HepG2 (cell line): ENCODE data around the gene PRKCE. TPM values are rescaled to one million over a fixed set of nuclear protein-coding genes. Genes with fewer than 3 reads are reported as not detected.

Experiments
- ATAC-seq: fragments of 200-7000 bp; cut with Tn5 transposase; 3 replicates; pipeline ENCODE4 v1.9.1; 2020; ENCODE audit warnings: mild to moderate bottlenecking, moderate library complexity
- BruUV-seq: library from RNA; stranded (reverse); fragments of 400-500 nt; replicated peaks from 2 replicates; lab custom pipeline; 2021; lab: Mats Ljungman, UMichigan
- CTCF ChIA-PET: fragments of 300-600 bp; formaldehyde crosslinking; extraction: SDS; loops from one replicate; lab custom pipeline; 2021; ENCODE audit warnings: low total read pairs, inconsistent platforms, low intra/inter-chr PET ratio; lab: Yijun Ruan, JAX
- POLR2A ChIA-PET: fragments of 350-600 bp; sonication (Branson Sonifier 250); formaldehyde crosslinking; loops from one replicate; lab custom pipeline; 2020; ENCODE audit warnings: antibody characterized with exemption, inconsistent platforms; lab: Yijun Ruan, JAX
- DNase-seq: peaks from one replicate; pipeline ENCODE4 v3.0.0-alpha.2; 2015; ENCODE audit warnings: low spot score
- FAIRE-seq: peaks from 3 replicates; lab custom pipeline; 2011; peaks lifted over from hg19 to GRCh38; lab: Jason Lieb, UNC
- H2AFZ ChIP-seq: one replicate; pipeline ENCODE4 v1.6.1; 2011; ENCODE audit warnings: low read length, inconsistent platforms
- H3K27ac ChIP-seq: fragments of 300-600 bp; 3 replicates; pipeline ENCODE4 v1.8.0; 2011; ENCODE audit warnings: mixed run types, mild to moderate bottlenecking, mixed read lengths, low read length, inconsistent platforms; ENCODE audit not compliant: insufficient read depth; ENCODE audit errors: extremely low read length
- H3K27me3 ChIP-seq, 2 experiments: fragments of 200-600 bp in 1 of 2; 2 replicates in 1 of 2; 3 replicates in 1 of 2; pipeline versions ENCODE4 v1.6.0 to v1.8.0; 2011; ENCODE audit warnings: low read length in 2 of 2, mild to moderate bottlenecking in 2 of 2, moderate library complexity in 2 of 2, inconsistent platforms in 1 of 2; ENCODE audit not compliant: insufficient read depth in 2 of 2, control insufficient read depth in 1 of 2
- H3K36me3 ChIP-seq, 2 experiments: fragments of 200-600 bp in 1 of 2; replicated peaks in 1 of 2; 2 replicates in 1 of 2; 3 replicates in 1 of 2; pipeline versions ENCODE4 v1.5.1 to v1.8.0; 2011; ENCODE audit warnings: low read length in 2 of 2, inconsistent platforms in 1 of 2; ENCODE audit not compliant: insufficient read depth in 2 of 2, control insufficient read depth in 1 of 2
- H3K4me1 ChIP-seq: 2 replicates; pipeline ENCODE4 v1.5.1; 2012; ENCODE audit warnings: low read length, inconsistent platforms; ENCODE audit not compliant: insufficient read depth
- H3K4me2 ChIP-seq: 2 replicates; pipeline ENCODE4 v1.6.0; 2011; ENCODE audit warnings: low read depth, low read length, inconsistent platforms
- H3K4me3 ChIP-seq, 3 experiments: fragments of 200-600 bp in 1 of 3; sonication (generic), shearing (Covaris generic) in 1 of 3; replicated peaks in 1 of 3; 2 replicates each; pipeline ENCODE4 v1.5.1; 2011 to 2016; ENCODE audit warnings: low read length in 3 of 3, inconsistent platforms in 2 of 3, low read depth in 2 of 3, mild to moderate bottlenecking in 2 of 3, control low read depth in 1 of 3, mixed read lengths in 1 of 3; ENCODE audit not compliant: insufficient read depth in 1 of 3
- H3K79me2 ChIP-seq: one replicate; pipeline ENCODE4 v1.6.1; 2011; ENCODE audit warnings: low read length, inconsistent platforms; ENCODE audit not compliant: insufficient read depth
- H3K9ac ChIP-seq: 2 replicates; pipeline ENCODE4 v1.6.0; 2011; ENCODE audit warnings: mild to moderate bottlenecking, low read depth, low read length, inconsistent platforms; ENCODE audit not compliant: insufficient read depth
- H3K9me3 ChIP-seq: 2 replicates; pipeline ENCODE4 v1.5.1; 2012; ENCODE audit warnings: mild to moderate bottlenecking, low read length
- H4K20me1 ChIP-seq: 2 replicates; pipeline ENCODE4 v1.6.0; 2011; ENCODE audit warnings: inconsistent platforms, mild to moderate bottlenecking, low read length, moderate library complexity; ENCODE audit not compliant: insufficient read depth
- HMG20B ChIP-seq: conservative IDR thresholded peaks from 2 replicates; pipeline ENCODE4 v1.6.1; 2016; ENCODE audit warnings: missing genetic modification reagents, missing compliant biosample characterization
- MAFK ChIP-seq, 2 experiments: IDR thresholded peaks in 1 of 2; conservative IDR thresholded peaks in 1 of 2; 2 replicates each; pipeline ENCODE4 v1.6.1; 2011; ENCODE audit warnings: improper control_type of control experiment in 2 of 2, low read length in 2 of 2
- PITX1 ChIP-seq: sonication (generic); formaldehyde crosslinking; IDR thresholded peaks from 2 replicates; pipeline ENCODE4 v1.5.1; 2020; ENCODE audit warnings: mild to moderate bottlenecking, missing genetic modification reagents
- RXRB ChIP-seq: IDR thresholded peaks from 2 replicates; pipeline ENCODE4 v1.6.1; 2016; ENCODE audit warnings: borderline replicate concordance, missing genetic modification reagents, missing compliant biosample characterization
- SMAD1 ChIP-seq: sonication (generic); formaldehyde crosslinking; IDR thresholded peaks from 2 replicates; pipeline ENCODE4 v1.4.0; 2020; ENCODE audit warnings: missing genetic modification reagents, low read depth, mild to moderate bottlenecking, borderline replicate concordance
- TCF12 ChIP-seq, 2 experiments: fragments of 450-650 bp in 1 of 2; sonication (generic) in 1 of 2; formaldehyde crosslinking in 1 of 2; IDR thresholded peaks; 2 replicates each; pipeline versions ENCODE4 v1.6.1 to v1.8.0; 2017 to 2022; ENCODE audit warnings: antibody characterized with exemption in 1 of 2, mild to moderate bottlenecking in 1 of 2, missing genetic modification reagents in 1 of 2, moderate library complexity in 1 of 2
- TCF7L2 ChIP-seq: IDR thresholded peaks from 2 replicates; pipeline ENCODE4 v1.6.1; 2011; ENCODE audit warnings: mild to moderate bottlenecking, low read depth, low read length, moderate library complexity
- ZMYM4 ChIP-seq: sonication (generic); formaldehyde crosslinking; IDR thresholded peaks from 2 replicates; pipeline ENCODE4 v1.8.1; 2023; ENCODE audit warnings: mild to moderate bottlenecking, missing genetic modification reagents
- ZNF235 ChIP-seq: sonication (generic); formaldehyde crosslinking; IDR thresholded peaks from 2 replicates; pipeline ENCODE4 v1.8.1; 2023; ENCODE audit warnings: mild to moderate bottlenecking, missing genetic modification reagents, borderline replicate concordance
- ZNF468 ChIP-seq: sonication (generic); formaldehyde crosslinking; IDR thresholded peaks from 2 replicates; pipeline ENCODE4 v1.8.0; 2022; ENCODE audit warnings: mild to moderate bottlenecking, moderate library complexity, missing genetic modification reagents
- WGBS: methylation state at CpG from one replicate; pipeline ENCODE4 v1.1.6; 2017; ENCODE audit warnings: low lambda C conversion rate; 5-methylcytosine and 5-hydroxymethylcytosine counted together
- in situ Hi-C: cut with HindIII; loops from 2 replicates; pipeline ENCODE4 v1.10.0; 2017; ENCODE audit warnings: low pct_unique_long_range_greater_than_20kb; ENCODE audit not compliant: extremely low pct_ligation_motif_present
- intact Hi-C: fragments of 100-400 bp; cut with micrococcal nuclease; formaldehyde crosslinking; loops from one replicate; pipeline ENCODE4 v1.10.0; 2022; ENCODE audit not compliant: unreplicated experiment
- polyA plus RNA-seq, 8 experiments: library from polyadenylated mRNA; depleted of rRNA in 3 of 8; stranded (reverse) in 7 of 8; unstranded in 1 of 8; fragments of >200 nt; fragmentation: Illumina TruSeq in 4 of 8; extraction: Trizol in 4 of 8; gene quantifications; 2 replicates each; pipeline versions ENCODE4 v1.2.1 to v1.2.3, GENCODE V29; 2011 to 2016; ENCODE audit warnings: low read depth in 4 of 8, missing spikeins in 1 of 8, mixed read lengths in 1 of 8; ENCODE audit not compliant: insufficient read depth in 1 of 8
- total RNA-seq, 5 experiments: library from RNA; depleted of rRNA; stranded (reverse); fragments of >200 nt; fragmentation: Illumina TruSeq; extraction: Trizol; gene quantifications; 2 replicates each; pipeline ENCODE4 v1.2.3, GENCODE V29; 2016; ENCODE audit warnings: low read depth in 1 of 5
- TF ChIP-seq, protein P1 (sequence below): sonication (generic); formaldehyde crosslinking; IDR thresholded peaks from 2 replicates; pipeline ENCODE4 v1.8.1; 2023; ENCODE audit warnings: mild to moderate bottlenecking, missing genetic modification reagents

Gene PRKCE
- total and polyA plus RNA-seq, 2 of the 13 experiments (the other 11 are each of a cell fraction or from before 2014, with no cell fraction given) = 1.0 to 3.9 TPM

DNA sequence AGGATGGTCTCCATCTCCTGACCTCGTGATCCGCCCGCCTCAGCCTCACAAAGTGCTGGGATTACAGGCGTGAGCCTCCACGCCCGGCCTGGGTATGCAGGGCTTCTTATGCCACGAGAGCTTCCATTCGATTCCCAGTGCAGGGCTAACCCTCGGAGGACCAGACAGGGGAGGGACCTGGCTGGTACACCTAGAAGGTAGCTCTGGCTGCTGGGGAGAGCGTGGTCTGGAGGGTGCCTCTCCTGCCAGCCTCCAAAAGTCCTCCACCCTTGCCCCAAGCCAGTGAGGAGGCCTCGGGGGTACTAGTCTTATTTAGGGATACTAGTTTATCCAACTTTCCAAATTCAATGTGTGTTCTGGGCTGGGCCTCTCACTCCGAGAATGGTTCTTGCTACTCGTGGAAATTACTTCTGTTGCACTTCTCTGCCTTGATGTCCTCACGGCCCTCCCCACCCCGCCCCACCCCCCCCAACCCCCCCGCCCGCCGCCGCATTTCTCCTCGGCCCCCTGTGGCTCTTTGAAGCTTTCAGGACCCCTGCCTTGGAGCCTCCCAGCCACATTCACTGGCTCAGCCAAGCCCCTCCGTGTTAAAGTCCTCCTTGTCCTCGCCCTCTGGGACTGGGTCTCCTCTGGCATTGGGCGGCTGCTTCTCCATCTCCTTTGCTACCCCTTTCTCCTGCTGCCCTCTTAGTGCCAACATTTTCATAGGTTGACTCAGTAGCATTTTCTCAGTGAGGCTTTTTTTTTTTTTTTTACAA is 502.7 kb downstream of the PRKCE start (continued):
- TF ChIP-seq ZMYM4 (no peak), ZNF235 (CRISPR knock-in tag) (no peak), ZNF468 (CRISPR knock-in tag) (no peak), HMG20B (CRISPR knock-in tag) (no peak), TCF7L2 (no peak), PITX1 (CRISPR knock-in tag) (no peak), RXRB (CRISPR knock-in tag) (no peak)
- TF ChIP-seq, protein P1, sequence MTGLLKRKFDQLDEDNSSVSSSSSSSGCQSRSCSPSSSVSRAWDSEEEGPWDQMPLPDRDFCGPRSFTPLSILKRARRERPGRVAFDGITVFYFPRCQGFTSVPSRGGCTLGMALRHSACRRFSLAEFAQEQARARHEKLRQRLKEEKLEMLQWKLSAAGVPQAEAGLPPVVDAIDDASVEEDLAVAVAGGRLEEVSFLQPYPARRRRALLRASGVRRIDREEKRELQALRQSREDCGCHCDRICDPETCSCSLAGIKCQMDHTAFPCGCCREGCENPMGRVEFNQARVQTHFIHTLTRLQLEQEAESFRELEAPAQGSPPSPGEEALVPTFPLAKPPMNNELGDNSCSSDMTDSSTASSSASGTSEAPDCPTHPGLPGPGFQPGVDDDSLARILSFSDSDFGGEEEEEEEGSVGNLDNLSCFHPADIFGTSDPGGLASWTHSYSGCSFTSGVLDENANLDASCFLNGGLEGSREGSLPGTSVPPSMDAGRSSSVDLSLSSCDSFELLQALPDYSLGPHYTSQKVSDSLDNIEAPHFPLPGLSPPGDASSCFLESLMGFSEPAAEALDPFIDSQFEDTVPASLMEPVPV = no peak

DNA sequence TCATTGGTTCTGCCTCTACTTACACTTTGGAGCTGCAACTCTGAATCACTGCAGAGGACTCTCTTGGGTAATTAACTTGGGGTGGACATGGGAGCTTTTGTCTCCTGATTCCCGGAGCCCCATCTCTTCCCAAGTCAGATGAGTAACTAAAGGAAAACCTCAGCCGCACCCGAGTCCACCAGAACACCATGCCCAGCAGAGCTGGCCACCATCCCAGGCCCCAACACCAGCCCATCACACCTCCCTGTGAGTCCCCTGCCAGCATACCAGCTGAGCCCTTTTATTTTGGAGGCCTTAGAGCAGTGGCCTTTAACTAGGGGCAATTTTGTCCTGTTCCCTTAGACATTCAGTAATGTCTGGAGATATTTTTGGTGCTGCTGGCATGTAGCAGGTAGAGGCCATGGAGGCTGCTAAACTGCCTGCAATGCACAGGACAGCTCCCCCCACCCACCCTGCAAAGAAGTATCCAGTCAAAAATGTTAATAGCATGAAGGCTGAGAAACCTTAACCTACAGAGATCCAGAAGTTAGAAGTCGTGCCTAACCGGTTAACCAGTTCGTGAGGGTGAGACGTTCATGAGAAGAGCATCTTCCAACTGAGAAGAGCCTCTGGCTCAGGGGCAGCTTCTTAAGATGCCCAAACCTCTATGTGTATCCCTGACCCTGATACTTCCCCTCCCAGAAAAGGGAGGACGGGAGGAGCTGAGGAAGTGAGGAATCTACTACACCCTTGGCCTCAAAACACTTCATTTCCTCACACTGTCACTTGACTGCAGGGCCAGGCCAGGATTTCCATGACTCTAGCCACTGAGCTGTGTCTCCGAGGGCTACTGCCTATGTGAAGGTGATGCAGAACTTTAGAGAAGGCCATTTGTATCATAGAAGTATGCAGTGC is 505.8 kb downstream of the PRKCE start:
- ChIA-PET CTCF (no interaction called here), POLR2A (interaction anchor here (0.6 kb wide), 1 partner anchor 234 kb away, joined by 5 read pairs; no protein-coding TSS in a partner anchor)
- no peaks in the 10 kb centered on the region for H3K79me2 ChIP-seq
- intact Hi-C loops (no loop called here), in situ Hi-C loops (no loop called here)
- ATAC-seq (no peak), DNase-seq (no peak), FAIRE-seq (no peak)
- no peaks in the 10 kb centered on the region for H3K9me3 ChIP-seq
- no peaks in the 10 kb centered on the region for H3K36me3 ChIP-seq
- H3K27ac ChIP-seq = no peak overlapping the region
- H4K20me1 ChIP-seq = no peaks in the 10 kb centered on the region
- H3K4me1 ChIP-seq = no peaks in the 10 kb centered on the region
- no peak overlapping the region for H3K9ac ChIP-seq
- H3K4me2 ChIP-seq = no peak overlapping the region
- no peak overlapping the region for H3K4me3 ChIP-seq
- no TSS peak for BruUV-seq
- H3K27me3 ChIP-seq = no peaks in the 10 kb centered on the region; a peak in 1 of 5 replicates
- 79% methylated on average over 9 of the region's 9 CpGs for WGBS
- no peak overlapping the region for H2AFZ ChIP-seq
- no peak for TF ChIP-seq SMAD1 (CRISPR knock-in tag)
- no peak for TF ChIP-seq MAFK (conservative IDR thresholded peaks at IDR 0.05 in 1 of 2, IDR thresholded peaks at IDR 0.05 in 1 of 2; ENCODE audit: low read length in 2 of 2)
- no peak for TF ChIP-seq TCF12 (IDR thresholded peaks at IDR 0.05)
- no peak for TF ChIP-seq TCF12 (CRISPR knock-in tag; IDR thresholded peaks at IDR 0.05)
